ENCODE data around the gene GMEB1.

- TF ChIP-seq, protein P1, sequence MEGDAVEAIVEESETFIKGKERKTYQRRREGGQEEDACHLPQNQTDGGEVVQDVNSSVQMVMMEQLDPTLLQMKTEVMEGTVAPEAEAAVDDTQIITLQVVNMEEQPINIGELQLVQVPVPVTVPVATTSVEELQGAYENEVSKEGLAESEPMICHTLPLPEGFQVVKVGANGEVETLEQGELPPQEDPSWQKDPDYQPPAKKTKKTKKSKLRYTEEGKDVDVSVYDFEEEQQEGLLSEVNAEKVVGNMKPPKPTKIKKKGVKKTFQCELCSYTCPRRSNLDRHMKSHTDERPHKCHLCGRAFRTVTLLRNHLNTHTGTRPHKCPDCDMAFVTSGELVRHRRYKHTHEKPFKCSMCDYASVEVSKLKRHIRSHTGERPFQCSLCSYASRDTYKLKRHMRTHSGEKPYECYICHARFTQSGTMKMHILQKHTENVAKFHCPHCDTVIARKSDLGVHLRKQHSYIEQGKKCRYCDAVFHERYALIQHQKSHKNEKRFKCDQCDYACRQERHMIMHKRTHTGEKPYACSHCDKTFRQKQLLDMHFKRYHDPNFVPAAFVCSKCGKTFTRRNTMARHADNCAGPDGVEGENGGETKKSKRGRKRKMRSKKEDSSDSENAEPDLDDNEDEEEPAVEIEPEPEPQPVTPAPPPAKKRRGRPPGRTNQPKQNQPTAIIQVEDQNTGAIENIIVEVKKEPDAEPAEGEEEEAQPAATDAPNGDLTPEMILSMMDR (conservative IDR thresholded peaks at IDR 0.05; ENCODE audit: low read length): no peak
- no peak for TF ChIP-seq EZH2phosphoT487 (IDR thresholded peaks at IDR 0.05; ENCODE audit: borderline replicate concordance)
These were observed 24.1 kb upstream of the GMEB1 start for GRCh38 chr1:28644494-28644893.
